Measurements from ENCODE around the gene SAMD10.
"Not testable (repeated sequence)": the region's sequence is repeated elsewhere in the genome, so short reads cannot be mapped to it uniquely, and the experiment has no call there.

The SAMD10 gene

DNA sequence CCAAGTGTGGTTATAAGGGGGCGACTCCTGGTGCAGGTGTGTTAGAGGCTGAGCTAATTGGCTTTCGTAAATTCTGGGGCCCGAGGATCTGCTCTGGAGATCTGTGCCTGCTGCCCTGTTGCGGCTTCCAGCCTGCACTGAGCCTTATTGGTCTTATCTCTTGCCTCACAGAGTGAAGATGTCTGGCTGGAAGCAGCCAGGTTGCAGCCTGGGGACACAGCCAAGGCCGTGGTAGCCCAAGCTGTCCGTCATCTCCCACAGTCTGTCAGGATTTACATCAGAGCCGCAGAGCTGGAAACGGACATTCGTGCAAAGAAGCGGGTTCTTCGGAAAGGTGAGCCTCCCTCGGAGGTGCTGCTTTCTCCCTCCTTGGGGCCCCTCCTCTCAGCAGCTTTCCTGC lies 21.5 kb upstream of the SAMD10 start:
- H3K36me3 ChIP-seq (ENCODE audit: control insufficient read depth, insufficient read depth, low read length): peaks cover 72% of the 10 kb centered on the region
- DNase-seq: no peak

DNA sequence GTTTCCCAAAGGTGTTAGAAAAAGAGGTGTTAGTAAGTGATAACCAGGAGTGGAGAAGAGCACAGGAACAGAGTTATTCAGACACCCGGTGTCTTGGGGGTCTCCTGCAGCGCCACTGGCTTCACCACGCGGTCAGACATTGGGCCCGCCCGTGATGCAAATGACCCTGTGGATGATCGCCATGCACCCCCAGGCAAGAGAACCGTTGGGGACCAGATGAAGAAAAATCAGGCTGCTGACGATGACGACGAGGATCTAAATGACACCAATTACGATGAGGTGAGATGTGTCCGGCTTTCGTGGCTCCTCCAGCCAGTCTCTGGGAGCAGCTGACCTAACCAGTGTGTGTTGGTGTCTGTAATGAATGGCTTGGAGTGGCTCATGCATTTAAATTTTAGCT lies 3.5 kb upstream of the SAMD10 start:
- Histone ChIP-seq H3K4me1 (ENCODE audit: control insufficient read depth, insufficient read depth, low read length, poor library complexity, severe bottlenecking) (peaks cover 27% of the 10 kb centered on the region), H3K27ac (ENCODE audit: insufficient read depth, low read length, poor library complexity, severe bottlenecking) (no peak overlapping the region), H3K4me3 (ENCODE audit: insufficient read depth, low read depth, low read length, poor library complexity, severe bottlenecking) (no peak overlapping the region), H3K36me3 (ENCODE audit: control insufficient read depth, insufficient read depth, low read length) (peaks cover 28% of the 10 kb centered on the region), H3K27me3 (replicated peaks; ENCODE audit: control insufficient read depth, insufficient read depth, low read length, poor library complexity, severe bottlenecking) (no peaks in the 10 kb centered on the region), H3K9me3 (ENCODE audit: control insufficient read depth, low read length) (no peaks in the 10 kb centered on the region)
- no peak for DNase-seq

More for the DNA sequence above, 21.5 kb upstream of the SAMD10 start:
- no peak overlapping the region for H3K4me3 ChIP-seq (ENCODE audit: insufficient read depth, low read depth, low read length, poor library complexity, severe bottlenecking)
- H3K27me3 ChIP-seq (replicated peaks; ENCODE audit: control insufficient read depth, insufficient read depth, low read length, poor library complexity, severe bottlenecking): no peaks in the 10 kb centered on the region
- H3K27ac ChIP-seq (ENCODE audit: insufficient read depth, low read length, poor library complexity, severe bottlenecking): no peak overlapping the region
- H3K9me3 ChIP-seq (ENCODE audit: control insufficient read depth, low read length): no peaks in the 10 kb centered on the region
- no peaks in the 10 kb centered on the region for H3K4me1 ChIP-seq (ENCODE audit: control insufficient read depth, insufficient read depth, low read length, poor library complexity, severe bottlenecking)

- peaks cover 17% of the 10 kb centered on the region for H3K36me3 ChIP-seq (ENCODE audit: control insufficient read depth, insufficient read depth, low read length)
- no peaks in the 10 kb centered on the region for H3K9me3 ChIP-seq (ENCODE audit: control insufficient read depth, low read length)
- H3K4me3 ChIP-seq (ENCODE audit: insufficient read depth, low read depth, low read length, poor library complexity, severe bottlenecking): peak within 1 kb of the TSS; percentile 77
- H3K27me3 ChIP-seq (replicated peaks; ENCODE audit: control insufficient read depth, insufficient read depth, low read length, poor library complexity, severe bottlenecking): no peaks in the 10 kb centered on the region
- DNase-seq: peak; percentile 85 to 92 (median 91)
- peak within 1 kb of the TSS; percentile 90 for H3K27ac ChIP-seq (ENCODE audit: insufficient read depth, low read length, poor library complexity, severe bottlenecking)
- peaks cover 36% of the 10 kb centered on the region for H3K4me1 ChIP-seq (ENCODE audit: control insufficient read depth, insufficient read depth, low read length, poor library complexity, severe bottlenecking)
These were observed 1.6 kb upstream of the SAMD10 start, which contains the start of gene PRPF6 for GRCh38 chr20:63980806-63981728. PRPF6 (plus strand) TSS chr20:63981132; CDS start chr20:63981246, 114 bp downstream.

GRCh38 chr20:63980317-63980805 lies 919 bp upstream of the SAMD10 start:
- H3K4me1 ChIP-seq (ENCODE audit: control insufficient read depth, insufficient read depth, low read length, poor library complexity, severe bottlenecking): peaks cover 36% of the 10 kb centered on the region
- peak overlapping the region; percentile 77 for H3K4me3 ChIP-seq (ENCODE audit: insufficient read depth, low read depth, low read length, poor library complexity, severe bottlenecking)
- peak in 1 of 3 donors; percentile 31 for DNase-seq

DNA sequence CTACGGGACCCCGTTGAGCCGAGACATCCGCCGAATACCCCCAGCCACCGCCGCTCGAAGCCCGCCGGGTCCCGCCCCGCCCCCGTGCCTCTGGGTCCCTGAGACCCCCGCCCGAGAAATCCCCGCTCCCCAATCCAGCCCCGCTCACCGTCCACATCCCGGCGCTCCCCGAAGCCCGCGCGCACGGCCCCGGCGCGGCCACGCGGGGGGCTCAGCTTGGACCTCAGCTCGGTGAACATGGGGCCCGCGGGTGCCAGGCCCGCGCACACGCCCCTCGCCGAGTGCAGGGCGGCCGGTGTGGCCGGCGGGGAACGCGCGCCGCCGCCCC lies 249 bp downstream of the SAMD10 start:
- no peaks in the 10 kb centered on the region for H3K27me3 ChIP-seq (replicated peaks; ENCODE audit: control insufficient read depth, insufficient read depth, low read length, poor library complexity, severe bottlenecking)
- peaks cover 12% of the 10 kb centered on the region for H3K36me3 ChIP-seq (ENCODE audit: control insufficient read depth, insufficient read depth, low read length)
- H3K4me1 ChIP-seq (ENCODE audit: control insufficient read depth, insufficient read depth, low read length, poor library complexity, severe bottlenecking): peaks cover 39% of the 10 kb centered on the region
- no peak for DNase-seq
- H3K9me3 ChIP-seq (ENCODE audit: control insufficient read depth, low read length): no peaks in the 10 kb centered on the region
- H3K27ac ChIP-seq (ENCODE audit: insufficient read depth, low read length, poor library complexity, severe bottlenecking): peak overlapping the region; percentile 72
- peak overlapping the region; percentile 62 for H3K4me3 ChIP-seq (ENCODE audit: insufficient read depth, low read depth, low read length, poor library complexity, severe bottlenecking)

More at GRCh38 chr20:63980317-63980805, 919 bp upstream of the SAMD10 start:
- Histone ChIP-seq H3K36me3 (ENCODE audit: control insufficient read depth, insufficient read depth, low read length) (peaks cover 13% of the 10 kb centered on the region), H3K27me3 (replicated peaks; ENCODE audit: control insufficient read depth, insufficient read depth, low read length, poor library complexity, severe bottlenecking) (no peaks in the 10 kb centered on the region), H3K27ac (ENCODE audit: insufficient read depth, low read length, poor library complexity, severe bottlenecking) (peak overlapping the region; percentile 90), H3K9me3 (ENCODE audit: control insufficient read depth, low read length) (no peaks in the 10 kb centered on the region)

DNA sequence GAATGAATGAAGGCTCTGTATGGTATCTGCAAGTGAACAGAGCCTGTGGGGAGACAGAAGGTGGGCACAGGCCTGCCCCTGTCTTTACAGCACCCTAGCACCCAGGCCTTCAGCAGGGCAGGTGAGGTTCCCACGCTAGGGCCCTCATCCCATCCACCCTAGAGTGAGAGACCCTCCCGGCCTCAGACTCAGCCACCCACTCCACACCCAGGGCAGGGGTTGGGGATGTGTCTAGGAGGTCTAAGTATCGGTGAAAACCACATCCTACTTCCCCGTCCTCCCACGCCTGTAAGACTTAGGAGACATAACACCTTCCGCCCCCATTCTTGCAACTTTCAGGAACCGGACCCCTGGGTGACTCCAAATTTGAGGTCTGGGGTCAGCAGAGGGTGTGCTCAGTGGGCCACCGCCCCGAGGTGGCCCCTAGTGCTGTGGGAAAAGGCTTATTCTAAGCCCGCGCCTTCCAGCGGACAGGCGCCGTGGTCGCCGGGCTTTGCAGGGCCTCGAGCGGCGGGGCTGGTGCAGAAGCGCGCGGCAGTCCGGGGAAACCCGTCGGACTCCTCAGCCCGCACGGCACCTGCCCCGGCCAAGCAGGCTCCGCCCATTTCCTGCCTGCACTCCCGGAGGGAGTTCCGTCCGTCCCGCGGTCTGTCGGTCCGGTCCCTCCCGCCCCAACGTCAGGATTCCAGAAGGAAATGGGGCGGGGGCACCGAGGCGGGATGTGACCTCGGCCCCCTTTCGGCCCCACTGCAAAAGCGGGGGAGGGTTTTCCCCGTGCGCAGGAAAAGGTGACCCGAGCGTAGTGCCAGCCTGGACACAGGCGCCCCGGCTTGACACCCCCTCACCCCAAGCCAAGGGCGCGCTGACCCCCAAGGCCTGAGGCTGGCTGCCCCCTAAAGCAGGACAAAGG lies 868 bp downstream of the SAMD10 start:
- H3K4me1 ChIP-seq (ENCODE audit: control insufficient read depth, insufficient read depth, low read length, poor library complexity, severe bottlenecking): peaks cover 41% of the 10 kb centered on the region

DNA sequence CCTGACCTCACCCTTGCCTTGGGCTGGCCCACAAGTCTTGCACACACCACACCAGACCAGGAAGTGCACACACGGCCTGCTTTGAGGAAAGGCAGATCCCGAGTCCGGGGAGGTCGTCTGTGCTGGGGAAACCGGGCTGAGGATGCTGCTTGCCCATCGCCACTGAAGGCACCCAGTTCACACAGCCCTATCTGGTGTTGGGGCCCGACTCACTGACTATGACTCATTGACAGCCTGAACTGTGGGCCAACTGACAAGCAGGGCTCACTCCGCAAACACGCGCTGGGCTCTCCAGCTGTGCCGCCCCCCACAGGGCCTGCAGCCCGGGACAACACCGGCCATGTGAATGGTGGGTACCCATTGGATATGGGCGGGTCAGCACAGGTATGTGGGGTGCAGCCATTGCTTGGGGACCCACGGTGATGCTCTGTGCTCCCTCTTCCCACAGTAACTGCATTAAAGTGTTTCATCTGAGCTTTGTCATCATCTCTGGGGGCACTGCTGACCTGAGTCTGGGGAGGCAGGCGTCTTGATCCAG lies 1.6 kb downstream of the SAMD10 start:
- peak overlapping the region; percentile 72 for H3K27ac ChIP-seq (ENCODE audit: insufficient read depth, low read length, poor library complexity, severe bottlenecking)
- DNase-seq: peak in 1 of 3 donors; percentile 29

More for the DNA sequence above, 868 bp downstream of the SAMD10 start:
- H3K27ac ChIP-seq (ENCODE audit: insufficient read depth, low read length, poor library complexity, severe bottlenecking): peak overlapping the region; percentile 72
- peaks cover 12% of the 10 kb centered on the region for H3K36me3 ChIP-seq (ENCODE audit: control insufficient read depth, insufficient read depth, low read length)
- H3K4me3 ChIP-seq (ENCODE audit: insufficient read depth, low read depth, low read length, poor library complexity, severe bottlenecking): peak overlapping the region; percentile 62
- no peaks in the 10 kb centered on the region for H3K9me3 ChIP-seq (ENCODE audit: control insufficient read depth, low read length)
- DNase-seq: peak in 1 of 3 donors; percentile 53
- no peaks in the 10 kb centered on the region for H3K27me3 ChIP-seq (replicated peaks; ENCODE audit: control insufficient read depth, insufficient read depth, low read length, poor library complexity, severe bottlenecking)

DNA sequence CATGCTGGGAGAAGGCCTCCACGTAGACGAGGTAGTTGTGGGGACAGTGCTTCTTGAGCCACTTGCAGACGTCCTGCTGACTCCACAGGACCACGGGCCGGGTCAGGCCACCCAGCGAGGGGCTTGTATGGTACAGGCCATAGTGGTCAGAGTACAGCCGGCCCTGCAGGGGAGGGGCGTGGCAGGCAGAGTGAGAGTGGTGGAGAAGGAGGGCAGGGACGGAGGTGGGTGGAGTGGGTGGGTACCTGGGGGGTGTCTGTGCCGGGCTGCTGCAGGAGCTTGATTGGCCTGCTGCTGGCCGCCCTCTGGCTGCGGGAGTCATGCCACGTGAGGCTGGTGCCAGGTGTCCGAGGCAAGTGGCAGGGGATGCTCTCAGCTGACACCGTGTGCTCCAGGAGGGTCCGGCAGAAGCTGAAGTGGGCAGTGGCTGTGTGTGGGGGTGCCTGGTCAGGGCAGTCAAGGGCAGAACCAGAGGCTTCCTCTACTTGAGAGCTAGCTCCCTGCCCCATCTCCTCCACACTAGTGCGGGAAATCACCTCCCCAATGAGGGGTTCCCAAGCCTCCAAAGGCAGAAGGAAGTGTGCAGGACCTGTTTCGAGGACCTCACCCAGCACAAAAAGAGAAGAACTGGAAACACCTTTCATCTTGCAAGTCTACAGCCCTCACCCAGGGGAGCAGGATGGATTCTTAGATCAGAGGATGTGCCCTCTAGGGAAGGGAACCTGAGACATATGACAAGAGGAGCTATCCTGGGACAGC lies 2.3 kb downstream of the SAMD10 start:
- Histone ChIP-seq H3K27me3 (replicated peaks; ENCODE audit: control insufficient read depth, insufficient read depth, low read length, poor library complexity, severe bottlenecking) (no peaks in the 10 kb centered on the region), H3K36me3 (ENCODE audit: control insufficient read depth, insufficient read depth, low read length) (peaks cover 12% of the 10 kb centered on the region), H3K4me1 (ENCODE audit: control insufficient read depth, insufficient read depth, low read length, poor library complexity, severe bottlenecking) (peaks cover 41% of the 10 kb centered on the region), H3K9me3 (ENCODE audit: control insufficient read depth, low read length) (no peaks in the 10 kb centered on the region), H3K27ac (ENCODE audit: insufficient read depth, low read length, poor library complexity, severe bottlenecking) (peak overlapping the region; percentile 72), H3K4me3 (ENCODE audit: insufficient read depth, low read depth, low read length, poor library complexity, severe bottlenecking) (no peak overlapping the region)
- DNase-seq: no peak

More for the DNA sequence above, 1.6 kb downstream of the SAMD10 start:
- no peaks in the 10 kb centered on the region for H3K9me3 ChIP-seq (ENCODE audit: control insufficient read depth, low read length)
- H3K4me1 ChIP-seq (ENCODE audit: control insufficient read depth, insufficient read depth, low read length, poor library complexity, severe bottlenecking): peaks cover 41% of the 10 kb centered on the region
- H3K4me3 ChIP-seq (ENCODE audit: insufficient read depth, low read depth, low read length, poor library complexity, severe bottlenecking): peak overlapping the region; percentile 62
- H3K27me3 ChIP-seq (replicated peaks; ENCODE audit: control insufficient read depth, insufficient read depth, low read length, poor library complexity, severe bottlenecking): no peaks in the 10 kb centered on the region
- peaks cover 12% of the 10 kb centered on the region for H3K36me3 ChIP-seq (ENCODE audit: control insufficient read depth, insufficient read depth, low read length)

DNA sequence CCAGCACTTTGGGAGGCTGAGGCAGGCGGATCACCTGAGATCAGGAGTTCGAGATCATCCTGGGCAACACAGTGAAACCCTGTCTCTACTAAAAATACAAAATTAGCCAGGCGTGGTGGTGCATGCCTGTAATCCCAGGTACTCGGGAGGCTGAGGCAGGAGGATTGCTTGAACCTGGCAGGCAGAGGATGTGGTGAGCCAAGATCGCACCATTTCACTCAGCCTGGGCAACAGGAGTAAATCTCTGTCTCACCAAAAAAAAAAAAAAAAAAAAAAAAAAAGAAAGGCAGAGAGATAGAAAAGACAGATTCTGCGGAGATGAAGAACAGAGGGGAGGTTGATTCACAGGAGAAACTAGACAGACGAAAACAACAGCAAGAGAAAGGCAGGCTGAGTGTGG lies 2.9 kb downstream of the SAMD10 start:
- not testable (repeated sequence) for H3K9me3 ChIP-seq (ENCODE audit: control insufficient read depth, low read length); H3K27me3 ChIP-seq (replicated peaks; ENCODE audit: control insufficient read depth, insufficient read depth, low read length, poor library complexity, severe bottlenecking); H3K27ac ChIP-seq (ENCODE audit: insufficient read depth, low read length, poor library complexity, severe bottlenecking); H3K4me3 ChIP-seq (ENCODE audit: insufficient read depth, low read depth, low read length, poor library complexity, severe bottlenecking); DNase-seq
- Histone ChIP-seq H3K36me3 (ENCODE audit: control insufficient read depth, insufficient read depth, low read length) (peaks cover 12% of the 10 kb centered on the region), H3K4me1 (ENCODE audit: control insufficient read depth, insufficient read depth, low read length, poor library complexity, severe bottlenecking) (peaks cover 37% of the 10 kb centered on the region)
